HTR-8/SVneo (cell line): ENCODE data around the gene IPO9.
A peak's percentile ranks its signal among the peaks of the same experiment; 100 is the strongest.
"Not testable (repeated sequence)": the region's sequence is repeated elsewhere in the genome, so short reads cannot be mapped to it uniquely, and the experiment has no call there.

ENCODE experiments used
- DNase-seq: peaks from one replicate; pipeline ENCODE4 v3.0.0; 2011; ENCODE audit warnings: low spot score, mixed read lengths; ENCODE audit not compliant: insufficient read length
- FAIRE-seq: peaks from 2 replicates; lab custom pipeline; 2011; peaks lifted over from hg19 to GRCh38; lab: Jason Lieb, UNC

IPO9 gene

DNA sequence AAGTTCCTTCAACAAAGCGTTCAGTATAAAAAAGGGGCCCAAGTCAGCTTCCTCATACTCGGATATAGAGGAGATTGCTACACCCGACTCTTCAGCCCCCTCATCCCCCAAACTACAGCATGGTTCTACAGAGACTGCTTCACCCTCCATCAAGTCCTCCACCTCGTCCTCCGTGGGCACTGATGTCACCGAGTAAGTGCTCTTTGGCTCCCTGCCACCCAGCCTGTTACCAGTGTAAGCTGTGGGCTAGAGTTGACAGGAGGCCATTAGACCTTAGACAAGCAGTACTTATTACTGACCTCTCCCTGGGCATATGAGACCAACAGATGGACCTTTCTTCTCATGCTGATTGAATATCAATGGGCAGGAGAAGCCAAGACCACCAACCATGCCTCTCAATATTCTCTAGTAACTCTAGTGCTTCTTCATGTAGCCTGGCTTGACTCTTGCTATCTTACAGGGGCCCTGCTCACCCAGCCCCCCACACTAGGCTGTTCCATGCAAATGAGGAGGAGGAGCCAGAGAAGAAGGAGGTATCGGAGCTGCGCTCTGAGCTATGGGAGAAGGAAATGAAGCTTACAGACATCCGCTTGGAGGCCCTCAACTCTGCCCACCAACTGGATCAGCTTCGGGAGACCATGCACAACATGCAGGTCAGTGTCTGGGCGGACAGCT lies 20.9 kb upstream of the IPO9 start:
- FAIRE-seq: no peak

GRCh38 chr1:201808633-201808990 lies 20.3 kb upstream of the IPO9 start:
- DNase-seq (no peak), FAIRE-seq (no peak)

More for the DNA sequence above, 20.9 kb upstream of the IPO9 start:
- DNase-seq: no peak

DNA sequence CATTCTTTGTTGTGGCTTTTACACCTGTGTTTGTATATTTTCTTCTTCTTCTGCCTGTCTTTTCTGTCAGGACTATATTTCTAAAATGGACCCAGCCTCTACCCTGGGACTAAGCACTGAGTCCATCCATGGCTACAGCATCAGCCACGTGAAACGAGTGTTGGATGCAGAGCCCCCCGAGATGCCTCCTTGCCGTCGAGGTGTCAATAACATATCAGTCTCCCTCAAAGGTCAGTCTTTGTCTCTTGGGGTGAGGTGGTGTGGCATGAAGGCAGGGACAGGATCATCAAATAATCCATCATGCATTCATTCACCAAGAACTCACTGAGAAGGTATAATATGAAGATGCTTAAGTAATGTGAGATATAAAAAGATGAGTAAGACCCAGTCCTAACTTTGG lies 19.1 kb upstream of the IPO9 start:
- no peak for FAIRE-seq
- DNase-seq: no peak

GRCh38 chr1:201810466-201811216 lies 18.3 kb upstream of the IPO9 start:
- DNase-seq: no peak
- no peak for FAIRE-seq

DNA sequence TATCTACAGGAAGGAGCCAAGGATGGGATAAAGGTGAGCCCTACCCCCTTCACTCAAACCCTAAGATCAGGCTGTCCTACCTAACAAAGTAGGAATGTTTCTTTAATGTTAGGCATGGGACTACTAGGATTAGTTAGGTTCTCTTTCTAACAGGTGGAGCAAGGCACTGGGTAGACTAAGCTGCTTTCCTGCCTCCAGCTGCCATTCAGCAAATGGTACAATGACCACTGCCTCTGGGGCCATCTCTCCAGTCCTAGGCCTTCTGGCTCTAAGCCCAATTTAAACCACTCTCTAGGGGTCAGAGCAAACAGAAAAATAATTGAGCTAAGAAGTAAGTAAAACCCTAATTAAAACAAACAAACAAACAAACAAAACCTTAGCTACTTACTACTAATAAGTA lies 15.7 kb upstream of the IPO9 start:
- no peak for FAIRE-seq

DNA sequence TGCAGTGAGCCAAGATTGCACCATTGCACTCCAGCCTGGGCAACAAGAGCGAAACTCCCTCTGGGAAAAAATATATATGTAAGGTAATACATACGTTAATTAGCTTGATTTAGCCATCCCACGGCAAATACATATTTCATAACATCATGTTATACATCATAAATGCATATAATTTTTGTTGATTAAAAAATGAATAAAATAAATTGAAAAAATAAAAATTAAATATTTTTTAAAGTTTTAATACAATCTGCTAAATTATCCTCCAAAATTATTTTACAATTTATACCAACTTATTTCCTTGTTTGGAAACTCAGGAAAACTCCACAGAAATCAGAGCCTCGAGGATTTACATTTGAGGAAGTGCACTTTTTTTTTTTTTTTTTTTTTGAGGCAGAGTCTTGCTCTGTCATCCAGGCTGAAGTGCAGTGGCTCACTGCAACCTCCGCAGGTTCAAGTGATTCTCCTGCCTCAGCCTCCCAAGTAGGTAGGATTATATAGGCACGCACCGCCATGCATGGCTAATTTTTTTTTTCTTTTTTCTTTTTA lies 12.6 kb upstream of the IPO9 start:
- FAIRE-seq: no peak

More for the DNA sequence above, 15.7 kb upstream of the IPO9 start:
- no peak for DNase-seq

GRCh38 chr1:201818971-201819750 lies 9.8 kb upstream of the IPO9 start:
- FAIRE-seq (no peak), DNase-seq (no peak)

More for the DNA sequence above, 12.6 kb upstream of the IPO9 start:
- DNase-seq: no peak

GRCh38 chr1:201820413-201820812 lies 8.5 kb upstream of the IPO9 start:
- DNase-seq (no peak), FAIRE-seq (no peak)

- no peak for FAIRE-seq
- no peak for DNase-seq
Observed at GRCh38 chr1:201825245-201825644, 3.7 kb upstream of the IPO9 start.

GRCh38 chr1:201826830-201827229 lies 2.1 kb upstream of the IPO9 start:
- FAIRE-seq: no peak

GRCh38 chr1:201827321-201828216 lies 1.4 kb upstream of the IPO9 start:
- DNase-seq (no peak), FAIRE-seq (no peak)

More at GRCh38 chr1:201826830-201827229, 2.1 kb upstream of the IPO9 start:
- DNase-seq: peak; percentile 39

DNA sequence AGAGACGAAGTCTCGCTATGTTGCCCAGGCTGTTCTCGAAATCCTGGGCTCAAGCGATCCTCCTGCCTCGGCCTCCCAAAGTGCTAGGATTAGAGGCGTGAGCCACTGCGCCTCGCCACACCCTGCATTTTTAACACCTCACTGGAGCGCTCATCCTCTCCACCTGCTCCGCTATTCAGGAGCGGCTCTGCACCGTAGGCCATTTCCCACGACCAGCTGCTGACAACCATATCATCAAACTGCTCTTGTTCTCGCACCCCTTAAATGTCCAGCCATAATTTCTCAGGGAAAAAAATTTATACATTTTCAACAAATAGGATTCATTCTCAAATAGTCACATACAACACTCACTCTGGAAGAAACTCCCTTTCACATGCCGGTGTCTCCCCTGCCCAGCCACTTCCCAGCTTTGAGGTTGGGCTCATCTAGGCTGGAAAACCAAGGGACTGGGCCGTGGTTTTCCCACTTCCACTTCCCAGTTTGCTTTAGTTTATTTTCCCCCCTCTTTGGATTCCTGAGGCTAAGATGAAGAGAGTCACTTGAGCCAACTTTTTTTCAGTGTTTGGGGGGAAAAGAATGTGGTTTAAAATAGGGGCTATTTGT lies 639 bp upstream of the IPO9 start:
- no peak for FAIRE-seq
- DNase-seq: no peak

DNA sequence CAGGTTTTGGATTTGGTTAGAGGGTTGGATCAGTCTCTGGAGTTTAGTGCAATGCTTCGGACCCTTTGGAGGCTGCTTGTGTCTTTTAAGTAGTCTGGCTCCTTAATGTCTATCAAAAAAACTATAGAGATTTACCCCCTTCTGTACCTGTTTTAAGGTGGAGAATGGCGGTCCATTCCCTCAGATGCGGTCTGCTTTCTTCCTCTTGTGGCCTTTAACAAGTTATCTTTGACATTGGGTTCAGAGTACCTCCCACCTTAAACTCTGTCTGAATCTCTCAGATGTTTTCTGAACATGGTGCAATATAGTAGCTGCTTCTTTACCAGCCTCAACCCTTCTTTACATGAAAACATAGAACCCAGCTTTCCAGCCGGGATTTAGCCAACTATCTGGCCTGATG lies 2.4 kb downstream of the IPO9 start:
- FAIRE-seq: no peak
- no peak for DNase-seq

GRCh38 chr1:201834621-201835020 lies 5.7 kb downstream of the IPO9 start:
- DNase-seq (no peak), FAIRE-seq (no peak)

- DNase-seq (no peak), FAIRE-seq (no peak)
Observed at GRCh38 chr1:201838381-201838780, 9.4 kb downstream of the IPO9 start.

- not testable (repeated sequence) for FAIRE-seq, DNase-seq
Observed at GRCh38 chr1:201839089-201839488, 10.1 kb downstream of the IPO9 start.

DNA sequence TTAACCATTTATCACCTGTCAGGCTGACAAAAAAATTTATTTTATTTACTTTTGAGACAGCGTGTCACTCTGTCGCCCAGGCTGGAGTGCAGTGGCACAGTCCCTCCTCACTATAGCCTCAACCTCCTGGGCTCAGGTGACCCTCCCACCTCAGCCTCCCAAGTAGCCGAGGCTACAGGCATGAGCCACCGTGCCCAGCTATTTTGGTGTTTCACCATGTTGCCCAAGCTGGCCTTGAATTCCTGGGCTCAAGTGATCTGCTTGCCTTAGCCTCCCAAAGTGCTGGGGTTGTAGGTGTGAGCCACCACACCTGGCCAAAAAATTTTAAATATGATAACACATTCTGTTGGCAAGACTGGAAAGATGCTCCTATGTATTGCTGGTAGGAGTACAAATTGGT lies 11.1 kb downstream of the IPO9 start:
- DNase-seq (no peak), FAIRE-seq (no peak)

- no peak for FAIRE-seq
Observed at GRCh38 chr1:201840490-201840889, 11.5 kb downstream of the IPO9 start.

GRCh38 chr1:201841265-201841912 lies 12.4 kb downstream of the IPO9 start:
- no peak for DNase-seq
- no peak for FAIRE-seq

More at GRCh38 chr1:201840490-201840889, 11.5 kb downstream of the IPO9 start:
- DNase-seq: no peak
